Measurements from ENCODE around the gene P2RX1. TPM values are rescaled to one million over a fixed set of nuclear protein-coding genes. Genes with fewer than 3 reads are reported as not detected.

Gene P2RX1
- total and polyA plus RNA-seq, 2 of the 4 experiments (the other 2 are of a cell fraction), result not detected

GRCh38 chr17:3928406-3928805 lies 12.1 kb upstream of the P2RX1 start:
- Histone ChIP-seq H4K5ac (ENCODE audit: low read depth, low read length) (no peak overlapping the region), H3K18ac (ENCODE audit: low read depth, low read length) (no peak overlapping the region), H4K91ac (ENCODE audit: insufficient read depth, low read depth, low read length) (no peak overlapping the region), H2AK5ac (ENCODE audit: low read depth, low read length) (no peak overlapping the region), H3K79me1 (ENCODE audit: low read depth in 1 of 2, low read length in 2 of 2) (no peaks in the 10 kb centered on the region), H2AK9ac (replicated peaks; ENCODE audit: low read depth, low read length, poor library complexity) (no peak overlapping the region), H2AFZ (replicated peaks; ENCODE audit: low read length, poor library complexity) (no peak overlapping the region), H2BK15ac (ENCODE audit: low read depth, low read length) (no peak overlapping the region), H3K56ac (ENCODE audit: extremely low read depth, insufficient read depth, low read length) (no peak overlapping the region), H3K9ac (ENCODE audit: low read depth, low read length) (no peak overlapping the region), H3K9me3 (ENCODE audit: control insufficient read depth, insufficient read depth, low read length) (no peaks in the 10 kb centered on the region), H3K27me3 (ENCODE audit: control insufficient read depth, insufficient read depth, low read length) (peaks cover 5% of the 10 kb centered on the region; the same call in 1 of the 2 replicates), H4K20me1 (ENCODE audit: insufficient read depth, low read length) (no peaks in the 10 kb centered on the region), H3K23ac (ENCODE audit: low read depth, low read length) (no peak overlapping the region), H3K4me3 (ENCODE audit: insufficient read depth, low read depth, low read length) (no peak overlapping the region), H3K27ac (ENCODE audit: insufficient read depth, low read length) (no peak overlapping the region), H2BK5ac (ENCODE audit: low read depth, low read length, poor library complexity, severe bottlenecking) (no peak overlapping the region), H2BK120ac (ENCODE audit: low read depth, low read length) (no peak overlapping the region), H3K9me1 (ENCODE audit: insufficient read depth, low read length) (no peaks in the 10 kb centered on the region), H3K4ac (ENCODE audit: low read depth, low read length) (no peak overlapping the region), H2BK20ac (ENCODE audit: low read depth, low read length) (no peak overlapping the region), H3K4me2 (ENCODE audit: low read depth, low read length) (no peak overlapping the region), H3K4me1 (ENCODE audit: control insufficient read depth, insufficient read depth, low read length) (peaks cover 3% of the 10 kb centered on the region; the same call in 1 of the 2 replicates), H4K8ac (ENCODE audit: low read depth in 2 of 2, low read length in 2 of 2) (no peak overlapping the region), H3K14ac (replicated peaks; ENCODE audit: low read depth, low read length) (no peak overlapping the region), H3K36me3 (ENCODE audit: control insufficient read depth, insufficient read depth, low read length) (no peaks in the 10 kb centered on the region)
- DNase-seq (no peak), ATAC-seq (ENCODE audit: low read depth) (no peak)
- POLR2A ChIA-PET (ENCODE audit: unreplicated experiment), result interaction anchor here (0.5 kb wide), 1 partner anchor 21 kb away, joined by 10 read pairs; no protein-coding TSS in a partner anchor
- intact Hi-C loops (cut with micrococcal nuclease) (no loop called here), dilution Hi-C loops (cut with HindIII; ENCODE audit: low sequenced_read_pairs, unreplicated experiment) (no loop called here), in situ Hi-C loops (cut with MboI; ENCODE audit: low sequenced_read_pairs) (no loop called here)
- CTCF ChIA-PET, result no interaction called here
- no TSS peak for BruUV-seq (replicated peaks)
- no CpG with 5 or more reads among the region's 16 CpGs for WGBS, 2 experiments (ENCODE audit: extremely low coverage in 2 of 2, insufficient read length in 1 of 2)
- TF ChIP-seq SMC3 (IDR thresholded peaks at IDR 0.05; ENCODE audit: low read depth, low read length) (no peak), CEBPB (IDR thresholded peaks at IDR 0.05; ENCODE audit: low read depth, low read length) (no peak), CTCF (conservative IDR thresholded peaks at IDR 0.05; ENCODE audit: low read depth, low read length) (no peak), FOS (IDR thresholded peaks at IDR 0.05; ENCODE audit: low read depth, low read length) (no peak), MAFK (IDR thresholded peaks at IDR 0.05; ENCODE audit: low read depth, low read length) (no peak)
